ENCODE results near the gene LTBP1.
A peak's percentile ranks its signal among the peaks of the same experiment; 100 is the strongest.
"Not testable (repeated sequence)": the region's sequence is repeated elsewhere in the genome, so short reads cannot be mapped to it uniquely, and the experiment has no call there.

Gene LTBP1

GRCh38 chr2:32946314-32947075 is at the start of gene LTBP1:
LTBP1 (plus strand) TSS chr2:32946953; CDS start chr2:32947325, 372 bp downstream.
- DNase-seq, result peak; percentile 74

- DNase-seq, result no peak
Observed at GRCh38 chr2:32900246-32900973, 46.3 kb upstream of the LTBP1 start.

- DNase-seq, result no peak
Observed at GRCh38 chr2:32901313-32901712, 45.4 kb upstream of the LTBP1 start.

GRCh38 chr2:32902174-32902573 is 44.6 kb upstream of the LTBP1 start:
- DNase-seq, result no peak

- DNase-seq, result no peak
Observed at GRCh38 chr2:32902986-32903385, 43.8 kb upstream of the LTBP1 start.

- no peak for DNase-seq
Observed at GRCh38 chr2:32904074-32904473, 42.7 kb upstream of the LTBP1 start.

GRCh38 chr2:32904751-32905150 is 42.0 kb upstream of the LTBP1 start:
- no peak for DNase-seq

- DNase-seq, result no peak
Observed at GRCh38 chr2:32905270-32905669, 41.5 kb upstream of the LTBP1 start.

GRCh38 chr2:32910883-32911598 is 35.7 kb upstream of the LTBP1 start:
- DNase-seq, result no peak

- no peak for DNase-seq
Observed at GRCh38 chr2:32915694-32916093, 31.1 kb upstream of the LTBP1 start.

- DNase-seq, result no peak
Observed at GRCh38 chr2:32918774-32919173, 28.0 kb upstream of the LTBP1 start.

- not testable (repeated sequence) for DNase-seq
Observed at GRCh38 chr2:32919901-32920300, 26.9 kb upstream of the LTBP1 start.

GRCh38 chr2:32921486-32921885 is 25.3 kb upstream of the LTBP1 start:
- DNase-seq, result not testable (repeated sequence)

- no peak for DNase-seq
Observed at GRCh38 chr2:32922501-32922900, 24.3 kb upstream of the LTBP1 start.

GRCh38 chr2:32923109-32923508 is 23.6 kb upstream of the LTBP1 start:
- DNase-seq, result no peak

GRCh38 chr2:32925283-32925815 is 21.4 kb upstream of the LTBP1 start:
- DNase-seq, result no peak

GRCh38 chr2:32925976-32926707 is 20.6 kb upstream of the LTBP1 start:
- no peak for DNase-seq

- DNase-seq, result no peak
Observed at GRCh38 chr2:32926708-32927084, 20.1 kb upstream of the LTBP1 start.

GRCh38 chr2:32930436-32930835 is 16.3 kb upstream of the LTBP1 start:
- no peak for DNase-seq

GRCh38 chr2:32931519-32931918 is 15.2 kb upstream of the LTBP1 start:
- no peak for DNase-seq

GRCh38 chr2:32931945-32932709 is 14.6 kb upstream of the LTBP1 start:
- peak; percentile 76 for DNase-seq

Data from NCI-H69 (cell line).